ENCODE results near the gene TTI1.

Gene TTI1

DNA sequence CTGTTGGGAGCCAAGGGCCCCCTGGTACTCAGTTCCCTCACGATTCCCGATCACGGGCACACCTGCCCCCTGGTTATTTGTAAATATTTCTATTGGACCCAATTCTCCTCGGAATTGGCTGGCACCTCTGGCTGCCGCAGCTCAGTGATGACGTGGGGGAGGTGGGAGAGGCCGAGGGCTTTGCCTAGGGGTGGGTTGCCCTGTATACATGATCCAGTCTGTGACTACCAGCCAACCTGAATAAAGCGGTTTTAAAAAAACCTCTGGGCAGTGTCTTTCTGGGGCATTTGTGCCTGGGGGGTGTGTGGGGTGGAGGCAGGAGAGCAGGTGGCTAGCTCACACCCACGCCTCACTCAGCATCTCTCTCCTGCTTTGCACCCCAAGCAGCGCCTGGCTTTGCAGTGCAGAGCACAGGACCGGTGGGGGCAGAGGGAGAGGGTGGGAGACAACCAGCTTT, 88.1 kb downstream of the TTI1 start:
- POLR2A ChIA-PET = no interaction called here
- Histone ChIP-seq H3K4me3 (ENCODE audit: low read depth, low read length) (no peak overlapping the region), H3K36me3 (ENCODE audit: control insufficient read depth in 2 of 2, insufficient read depth in 1 of 2, low read length in 2 of 2) (no peaks in the 10 kb centered on the region), H3K4me1 (ENCODE audit: control insufficient read depth, insufficient read depth, low read length) (no peaks in the 10 kb centered on the region), H3K9me3 (ENCODE audit: control insufficient read depth, insufficient read depth, low read depth, low read length) (no peaks in the 10 kb centered on the region), H3K27ac (ENCODE audit: extremely low read depth, low read depth, low read length) (no peak overlapping the region)
- CTCF ChIA-PET = interaction anchor here (0.5 to 1.0 kb wide), 2 partner anchors 9 to 10 kb away, joined by 3 read pairs; no protein-coding TSS in a partner anchor
- TF ChIP-seq ZNF133 (tag by site-specific recombination; IDR thresholded peaks at IDR 0.05) (no peak), ZNF114 (tag by site-specific recombination; IDR thresholded peaks at IDR 0.05) (no peak), SCRT2 (tag by site-specific recombination; IDR thresholded peaks at IDR 0.05) (no peak), RBAK (tag by site-specific recombination; IDR thresholded peaks at IDR 0.05) (no peak), FEZF1 (tag by site-specific recombination; IDR thresholded peaks at IDR 0.05) (no peak), ZNF596 (tag by site-specific recombination; IDR thresholded peaks at IDR 0.05) (no peak), ZNF426 (tag by site-specific recombination; IDR thresholded peaks at IDR 0.05) (no peak), ZNF610 (tag by site-specific recombination; IDR thresholded peaks at IDR 0.05; ENCODE audit: borderline replicate concordance) (no peak)
- TF ChIP-seq, protein P1, sequence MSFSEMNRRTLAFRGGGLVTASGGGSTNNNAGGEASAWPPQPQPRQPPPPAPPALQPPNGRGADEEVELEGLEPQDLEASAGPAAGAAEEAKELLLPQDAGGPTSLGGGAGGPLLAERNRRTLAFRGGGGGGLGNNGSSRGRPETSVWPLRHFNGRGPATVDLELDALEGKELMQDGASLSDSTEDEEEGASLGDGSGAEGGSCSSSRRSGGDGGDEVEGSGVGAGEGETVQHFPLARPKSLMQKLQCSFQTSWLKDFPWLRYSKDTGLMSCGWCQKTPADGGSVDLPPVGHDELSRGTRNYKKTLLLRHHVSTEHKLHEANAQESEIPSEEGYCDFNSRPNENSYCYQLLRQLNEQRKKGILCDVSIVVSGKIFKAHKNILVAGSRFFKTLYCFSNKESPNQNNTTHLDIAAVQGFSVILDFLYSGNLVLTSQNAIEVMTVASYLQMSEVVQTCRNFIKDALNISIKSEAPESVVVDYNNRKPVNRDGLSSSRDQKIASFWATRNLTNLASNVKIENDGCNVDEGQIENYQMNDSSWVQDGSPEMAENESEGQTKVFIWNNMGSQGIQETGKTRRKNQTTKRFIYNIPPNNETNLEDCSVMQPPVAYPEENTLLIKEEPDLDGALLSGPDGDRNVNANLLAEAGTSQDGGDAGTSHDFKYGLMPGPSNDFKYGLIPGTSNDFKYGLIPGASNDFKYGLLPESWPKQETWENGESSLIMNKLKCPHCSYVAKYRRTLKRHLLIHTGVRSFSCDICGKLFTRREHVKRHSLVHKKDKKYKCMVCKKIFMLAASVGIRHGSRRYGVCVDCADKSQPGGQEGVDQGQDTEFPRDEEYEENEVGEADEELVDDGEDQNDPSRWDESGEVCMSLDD (tag by site-specific recombination; IDR thresholded peaks at IDR 0.05) = no peak

DNA sequence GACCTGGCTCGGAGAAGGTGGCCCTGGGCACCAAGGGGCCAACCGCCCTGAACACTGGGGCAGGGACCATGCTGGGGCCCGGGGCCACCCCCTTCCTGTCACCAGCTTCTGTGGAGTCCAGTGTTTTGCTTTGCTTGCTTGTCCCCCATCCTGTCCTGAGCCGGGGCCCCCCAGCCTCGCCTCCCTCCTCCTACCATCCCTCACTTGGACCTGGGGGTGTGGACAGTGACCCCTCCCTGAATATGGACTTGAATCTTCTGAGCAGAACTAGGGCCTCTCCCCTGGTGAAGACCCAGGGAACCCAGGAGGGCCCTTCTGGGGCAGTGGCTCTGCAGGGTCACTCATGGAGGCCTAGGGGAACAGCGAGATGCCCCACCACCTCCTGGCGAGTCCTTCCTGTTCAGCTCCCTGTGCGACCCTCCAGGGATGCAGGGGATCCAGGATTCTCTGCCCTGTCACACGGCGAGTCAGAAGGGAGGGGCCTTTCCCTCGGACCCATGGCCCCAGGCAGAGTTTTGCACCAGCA, 88.7 kb downstream of the TTI1 start:
- Histone ChIP-seq H3K4me1 (ENCODE audit: control insufficient read depth, insufficient read depth, low read length) (no peaks in the 10 kb centered on the region), H3K36me3 (ENCODE audit: control insufficient read depth in 2 of 2, insufficient read depth in 1 of 2, low read length in 2 of 2) (no peaks in the 10 kb centered on the region), H3K9me3 (ENCODE audit: control insufficient read depth, insufficient read depth, low read depth, low read length) (no peaks in the 10 kb centered on the region), H3K27ac (ENCODE audit: extremely low read depth, low read depth, low read length) (no peak overlapping the region), H3K4me3 (ENCODE audit: low read depth, low read length) (no peak overlapping the region)
- no peak for TF ChIP-seq ZNF426 (tag by site-specific recombination; IDR thresholded peaks at IDR 0.05)
- TF ChIP-seq ZIC2 (tag by site-specific recombination; IDR thresholded peaks at IDR 0.05) = peak; percentile 49
- ChIA-PET POLR2A (no interaction called here), CTCF (interaction anchor here (0.5 to 1.0 kb wide), 2 partner anchors 9 to 10 kb away, joined by 3 read pairs; no protein-coding TSS in a partner anchor)

DNA sequence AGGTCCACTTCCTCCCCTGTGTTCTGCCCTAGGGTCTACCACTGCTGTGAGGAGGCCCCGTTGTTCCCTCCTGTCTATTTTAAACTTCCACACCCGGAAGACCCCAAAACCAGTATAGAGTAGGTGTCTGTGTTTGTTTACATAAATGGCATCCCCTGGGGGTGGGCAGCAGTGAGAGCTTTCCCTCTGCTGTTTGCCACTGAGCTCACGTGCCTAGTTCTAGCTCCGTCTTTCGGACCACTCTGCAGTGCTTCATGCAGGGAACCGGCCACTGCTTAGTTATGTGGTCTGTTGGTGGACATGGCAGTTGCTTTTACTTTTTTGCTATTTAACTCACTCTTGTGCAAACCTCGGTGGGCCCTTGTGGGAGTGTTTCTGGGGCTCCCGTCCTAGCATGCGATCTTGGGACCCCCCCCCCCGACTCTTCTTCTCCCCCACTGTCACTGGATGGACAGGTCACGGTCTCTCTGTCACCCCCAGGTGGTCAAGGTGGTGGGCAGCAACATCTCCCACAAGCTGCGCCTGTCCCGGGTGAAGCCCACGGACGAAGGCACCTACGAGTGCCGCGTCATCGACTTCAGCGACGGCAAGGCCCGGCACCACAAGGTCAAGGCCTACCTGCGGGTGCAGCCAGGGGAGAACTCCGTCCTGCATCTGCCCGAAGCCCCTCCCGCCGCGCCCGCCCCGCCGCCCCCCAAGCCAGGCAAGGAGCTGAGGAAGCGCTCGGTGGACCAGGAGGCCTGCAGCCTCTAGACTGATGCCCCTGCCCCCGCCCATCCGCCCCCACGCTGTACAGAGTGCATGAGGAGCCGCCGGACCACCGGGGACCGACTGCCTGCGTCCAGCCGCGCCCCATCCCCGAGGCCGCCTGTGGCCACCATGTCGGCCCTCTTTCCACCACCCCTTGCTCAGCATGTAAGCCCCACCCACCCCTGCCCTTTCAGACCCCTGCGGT, 89.5 kb downstream of the TTI1 start:
- ChIA-PET CTCF (interaction anchor here (0.6 to 1.2 kb wide), 6 partner anchors 9 to 920 kb away, joined by 3 to 5 read pairs (median 3); no protein-coding TSS in a partner anchor), POLR2A (no interaction called here)
- no peak overlapping the region for H3K27ac ChIP-seq (ENCODE audit: extremely low read depth, low read depth, low read length)
- H3K9me3 ChIP-seq (ENCODE audit: control insufficient read depth, insufficient read depth, low read depth, low read length) = no peaks in the 10 kb centered on the region
- TF ChIP-seq ZNF121 (tag by site-specific recombination; IDR thresholded peaks at IDR 0.05) (no peak), ZNF350 (tag by site-specific recombination; IDR thresholded peaks at IDR 0.05) (no peak), ZNF433 (tag by site-specific recombination; IDR thresholded peaks at IDR 0.05; ENCODE audit: low read depth) (no peak), ZNF626 (tag by site-specific recombination; IDR thresholded peaks at IDR 0.05) (no peak), WT1 (tag by site-specific recombination; IDR thresholded peaks at IDR 0.05) (no peak), GLI2 (tag by site-specific recombination; IDR thresholded peaks at IDR 0.05; ENCODE audit: borderline replicate concordance, low read depth) (no peak)
- TF ChIP-seq, protein P2, sequence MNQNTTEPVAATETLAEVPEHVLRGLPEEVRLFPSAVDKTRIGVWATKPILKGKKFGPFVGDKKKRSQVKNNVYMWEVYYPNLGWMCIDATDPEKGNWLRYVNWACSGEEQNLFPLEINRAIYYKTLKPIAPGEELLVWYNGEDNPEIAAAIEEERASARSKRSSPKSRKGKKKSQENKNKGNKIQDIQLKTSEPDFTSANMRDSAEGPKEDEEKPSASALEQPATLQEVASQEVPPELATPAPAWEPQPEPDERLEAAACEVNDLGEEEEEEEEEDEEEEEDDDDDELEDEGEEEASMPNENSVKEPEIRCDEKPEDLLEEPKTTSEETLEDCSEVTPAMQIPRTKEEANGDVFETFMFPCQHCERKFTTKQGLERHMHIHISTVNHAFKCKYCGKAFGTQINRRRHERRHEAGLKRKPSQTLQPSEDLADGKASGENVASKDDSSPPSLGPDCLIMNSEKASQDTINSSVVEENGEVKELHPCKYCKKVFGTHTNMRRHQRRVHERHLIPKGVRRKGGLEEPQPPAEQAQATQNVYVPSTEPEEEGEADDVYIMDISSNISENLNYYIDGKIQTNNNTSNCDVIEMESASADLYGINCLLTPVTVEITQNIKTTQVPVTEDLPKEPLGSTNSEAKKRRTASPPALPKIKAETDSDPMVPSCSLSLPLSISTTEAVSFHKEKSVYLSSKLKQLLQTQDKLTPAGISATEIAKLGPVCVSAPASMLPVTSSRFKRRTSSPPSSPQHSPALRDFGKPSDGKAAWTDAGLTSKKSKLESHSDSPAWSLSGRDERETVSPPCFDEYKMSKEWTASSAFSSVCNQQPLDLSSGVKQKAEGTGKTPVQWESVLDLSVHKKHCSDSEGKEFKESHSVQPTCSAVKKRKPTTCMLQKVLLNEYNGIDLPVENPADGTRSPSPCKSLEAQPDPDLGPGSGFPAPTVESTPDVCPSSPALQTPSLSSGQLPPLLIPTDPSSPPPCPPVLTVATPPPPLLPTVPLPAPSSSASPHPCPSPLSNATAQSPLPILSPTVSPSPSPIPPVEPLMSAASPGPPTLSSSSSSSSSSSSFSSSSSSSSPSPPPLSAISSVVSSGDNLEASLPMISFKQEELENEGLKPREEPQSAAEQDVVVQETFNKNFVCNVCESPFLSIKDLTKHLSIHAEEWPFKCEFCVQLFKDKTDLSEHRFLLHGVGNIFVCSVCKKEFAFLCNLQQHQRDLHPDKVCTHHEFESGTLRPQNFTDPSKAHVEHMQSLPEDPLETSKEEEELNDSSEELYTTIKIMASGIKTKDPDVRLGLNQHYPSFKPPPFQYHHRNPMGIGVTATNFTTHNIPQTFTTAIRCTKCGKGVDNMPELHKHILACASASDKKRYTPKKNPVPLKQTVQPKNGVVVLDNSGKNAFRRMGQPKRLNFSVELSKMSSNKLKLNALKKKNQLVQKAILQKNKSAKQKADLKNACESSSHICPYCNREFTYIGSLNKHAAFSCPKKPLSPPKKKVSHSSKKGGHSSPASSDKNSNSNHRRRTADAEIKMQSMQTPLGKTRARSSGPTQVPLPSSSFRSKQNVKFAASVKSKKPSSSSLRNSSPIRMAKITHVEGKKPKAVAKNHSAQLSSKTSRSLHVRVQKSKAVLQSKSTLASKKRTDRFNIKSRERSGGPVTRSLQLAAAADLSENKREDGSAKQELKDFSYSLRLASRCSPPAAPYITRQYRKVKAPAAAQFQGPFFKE (tag by site-specific recombination; IDR thresholded peaks at IDR 0.05; ENCODE audit: borderline replicate concordance) = no peak
- no peaks in the 10 kb centered on the region for H3K36me3 ChIP-seq (ENCODE audit: control insufficient read depth in 2 of 2, insufficient read depth in 1 of 2, low read length in 2 of 2)
- no peak overlapping the region for H3K4me3 ChIP-seq (ENCODE audit: low read depth, low read length)
- H3K4me1 ChIP-seq (ENCODE audit: control insufficient read depth, insufficient read depth, low read length) = no peaks in the 10 kb centered on the region

Data from HEK293 (cell line).